Endothelial cell of umbilical vein (primary cell): ENCODE measurements around the gene USP34. TPM values are rescaled to one million over a fixed set of nuclear protein-coding genes. Genes with fewer than 3 reads are reported as not detected.
A peak's percentile ranks its signal among the peaks of the same experiment; 100 is the strongest.

ENCODE experiments used
- Bru-seq: library from RNA; stranded (reverse); fragments of 400-500 nt; gene quantifications from one replicate; lab custom pipeline; 2021; lab: Mats Ljungman, UMichigan
- BruChase-seq, 2 experiments: library from RNA; stranded (reverse); fragments of 400-500 nt; gene quantifications; one replicate each; lab custom pipeline; 2021; lab: Mats Ljungman, UMichigan
- BruUV-seq: library from RNA; stranded (reverse); fragments of 400-500 nt; replicated peaks from 2 replicates; lab custom pipeline; 2021; lab: Mats Ljungman, UMichigan
- CTCF ChIA-PET: fragments of 300-600, 350-600 bp; sonication (Branson Sonifier 250); formaldehyde crosslinking; loops from one replicate; lab custom pipeline; 2021; ENCODE audit warnings: antibody characterized with exemption, inconsistent platforms; lab: Charles Lee
- POLR2A ChIA-PET: fragments of 300-600, 350-600 bp; sonication (Branson Sonifier 250); formaldehyde crosslinking; loops from one replicate; lab custom pipeline; 2021; ENCODE audit warnings: antibody characterized with exemption, inconsistent platforms; lab: Charles Lee
- DNase-seq: peaks from one replicate; pipeline ENCODE4 v3.0.0-alpha.2; 2011; ENCODE audit warnings: low read depth, low spot score
- FAIRE-seq: peaks from 2 replicates; lab custom pipeline; 2011; peaks lifted over from hg19 to GRCh38; lab: Jason Lieb, UNC
- H2AFZ ChIP-seq: 2 replicates; pipeline ENCODE4 v1.6.0; 2012; ENCODE audit warnings: low read depth, low read length, control low read depth, inconsistent platforms
- H3K27ac ChIP-seq: 2 replicates; pipeline ENCODE4 v1.5.1; 2011; ENCODE audit warnings: low read depth, mild to moderate bottlenecking, control low read depth, low read length, moderate library complexity; ENCODE audit not compliant: insufficient read depth
- H3K27me3 ChIP-seq, 2 experiments: 2 replicates each; pipeline versions ENCODE4 v1.6.0 to v1.6.1; 2011; ENCODE audit warnings: low read length in 2 of 2, mixed read lengths in 1 of 2; ENCODE audit not compliant: control insufficient read depth in 2 of 2, insufficient read depth in 2 of 2
- H3K36me3 ChIP-seq, 2 experiments: 2 replicates in 1 of 2; 3 replicates in 1 of 2; pipeline ENCODE4 v1.5.1; 2011; ENCODE audit warnings: low read length in 2 of 2, mild to moderate bottlenecking in 1 of 2, moderate library complexity in 1 of 2; ENCODE audit not compliant: control insufficient read depth in 2 of 2, insufficient read depth in 2 of 2; ENCODE audit errors: extremely low read depth in 1 of 2
- H3K4me1 ChIP-seq: 3 replicates; pipeline ENCODE4 v1.5.1; 2011; ENCODE audit warnings: mild to moderate bottlenecking, low read length; ENCODE audit not compliant: control insufficient read depth, insufficient read depth; ENCODE audit errors: extremely low read depth
- H3K4me2 ChIP-seq: 2 replicates; pipeline ENCODE4 v1.6.1; 2011; ENCODE audit warnings: low read length, control low read depth, mixed read lengths; ENCODE audit not compliant: insufficient read depth
- H3K4me3 ChIP-seq, 3 experiments: fragments of 200-600 bp in 1 of 3; sonication (generic), shearing (Covaris generic) in 1 of 3; replicated peaks in 1 of 3; 2 replicates each; pipeline ENCODE4 v1.5.1; 2011 to 2016; ENCODE audit warnings: control low read depth in 3 of 3, low read length in 3 of 3, mild to moderate bottlenecking in 2 of 3, inconsistent platforms in 1 of 3, low read depth in 1 of 3, moderate library complexity in 1 of 3; ENCODE audit not compliant: insufficient read depth in 1 of 3
- H3K79me2 ChIP-seq: 2 replicates; pipeline ENCODE4 v1.6.0; 2012; ENCODE audit warnings: low read length, inconsistent platforms; ENCODE audit not compliant: control insufficient read depth, insufficient read depth
- H3K9ac ChIP-seq: replicated peaks from 2 replicates; pipeline ENCODE3; 2011; ENCODE audit warnings: low read length, control low read depth; ENCODE audit not compliant: insufficient read depth; ENCODE audit errors: extremely low read depth
- H3K9me1 ChIP-seq: replicated peaks from 3 replicates; pipeline ENCODE4 v1.6.0; 2011; ENCODE audit warnings: mild to moderate bottlenecking, low read length; ENCODE audit not compliant: control insufficient read depth, insufficient read depth; ENCODE audit errors: extremely low read depth
- H3K9me3 ChIP-seq: replicated peaks from 2 replicates; pipeline ENCODE4 v1.5.1; 2012; ENCODE audit warnings: low read length, inconsistent platforms; ENCODE audit not compliant: control insufficient read depth, insufficient read depth
- H4K20me1 ChIP-seq: replicated peaks from 2 replicates; pipeline ENCODE3; 2011; ENCODE audit warnings: mild to moderate bottlenecking, low read length; ENCODE audit not compliant: control insufficient read depth, insufficient read depth; ENCODE audit errors: extremely low read depth
- EZH2 ChIP-seq: IDR thresholded peaks from 2 replicates; pipeline ENCODE4 v1.6.1; 2012; ENCODE audit warnings: borderline replicate concordance, low read depth, mild to moderate bottlenecking, moderate library complexity, low read length, inconsistent platforms; ENCODE audit not compliant: severe bottlenecking
- FOS ChIP-seq: IDR thresholded peaks from 2 replicates; pipeline ENCODE4 v1.6.1; 2011; ENCODE audit warnings: mild to moderate bottlenecking, low read length, moderate library complexity, borderline replicate concordance; ENCODE audit not compliant: insufficient read depth
- GATA2 ChIP-seq: IDR thresholded peaks from 2 replicates; pipeline ENCODE4 v1.7.0; 2011; ENCODE audit warnings: low read depth, mild to moderate bottlenecking, moderate library complexity, mixed read lengths, low read length; ENCODE audit not compliant: insufficient read length, insufficient read depth
- JUN ChIP-seq: IDR thresholded peaks from 2 replicates; pipeline ENCODE4 v1.6.1; 2011; ENCODE audit warnings: borderline replicate concordance, low read depth; ENCODE audit not compliant: insufficient read length, insufficient read depth
- MYC ChIP-seq: IDR thresholded peaks from one replicate; pipeline ENCODE4 v1.6.1; 2011; ENCODE audit warnings: mild to moderate bottlenecking, low read depth, low read length
- POLR2A ChIP-seq: IDR thresholded peaks from 2 replicates; pipeline ENCODE4 v1.6.1; 2012; ENCODE audit warnings: low read depth, mild to moderate bottlenecking, control low read depth, low read length
- POLR2AphosphoS5 ChIP-seq: IDR thresholded peaks from 2 replicates; pipeline ENCODE4 v1.6.1; 2012; ENCODE audit warnings: low read depth, mild to moderate bottlenecking, control low read depth, low read length, moderate library complexity; ENCODE audit not compliant: insufficient read depth
- dilution Hi-C: fragments of 300-500 bp; cut with MboI; formaldehyde crosslinking; loops from one replicate; pipeline ENCODE4 v1.15.0; 2019; ENCODE audit warnings: low sequenced_read_pairs; ENCODE audit not compliant: extremely low pct_ligation_motif_present
- intact Hi-C: fragments of 100-400 bp; cut with micrococcal nuclease; formaldehyde crosslinking; loops from one replicate; pipeline ENCODE4 v1.10.0; 2022
- long read RNA-seq: library from polyadenylated mRNA; stranded (forward); transcript quantifications from one replicate; pipeline ENCODE4 v2.0.0, GENCODE V29; 2021
- polyA minus RNA-seq, 3 experiments: library from RNA; depleted of rRNA, polyadenylated mRNA; stranded (reverse); fragments of >200 nt; gene quantifications; 1 replicate in 1 of 3; 2 replicates in 2 of 3; pipeline ENCODE4 v1.2.3, GENCODE V29; 2011
- polyA plus RNA-seq, 4 experiments: library from polyadenylated mRNA; depleted of rRNA in 3 of 4; stranded (reverse) in 3 of 4; unstranded in 1 of 4; fragments of >200 nt; gene quantifications; 2 replicates each; pipeline versions ENCODE4 v1.2.1 to v1.2.3, GENCODE V29; 2011 to 2012; ENCODE audit warnings: missing spikeins in 1 of 4
- total RNA-seq: library from RNA; stranded (reverse); gene quantifications from 2 replicates; pipeline ENCODE4 v1.2.3, GENCODE V29; 2021
- TF ChIP-seq, protein P1 (sequence below), 2 donors: IDR thresholded peaks; 1 replicate in 1 of 2; 2 replicates in 1 of 2; pipeline ENCODE4 v1.5.1; 2011; ENCODE audit warnings: low read length in 2 of 2, mild to moderate bottlenecking in 2 of 2, moderate library complexity in 2 of 2, control low read depth in 1 of 2, inconsistent platforms in 1 of 2, low read depth in 1 of 2; ENCODE audit not compliant: insufficient read depth in 1 of 2; ENCODE audit errors: extremely low read depth in 1 of 2
- TF ChIP-seq, protein P2 (sequence below): IDR thresholded peaks from 2 replicates; pipeline ENCODE4 v1.6.1; 2011; ENCODE audit not compliant: insufficient read depth, insufficient read length

Gene USP34, protein sequence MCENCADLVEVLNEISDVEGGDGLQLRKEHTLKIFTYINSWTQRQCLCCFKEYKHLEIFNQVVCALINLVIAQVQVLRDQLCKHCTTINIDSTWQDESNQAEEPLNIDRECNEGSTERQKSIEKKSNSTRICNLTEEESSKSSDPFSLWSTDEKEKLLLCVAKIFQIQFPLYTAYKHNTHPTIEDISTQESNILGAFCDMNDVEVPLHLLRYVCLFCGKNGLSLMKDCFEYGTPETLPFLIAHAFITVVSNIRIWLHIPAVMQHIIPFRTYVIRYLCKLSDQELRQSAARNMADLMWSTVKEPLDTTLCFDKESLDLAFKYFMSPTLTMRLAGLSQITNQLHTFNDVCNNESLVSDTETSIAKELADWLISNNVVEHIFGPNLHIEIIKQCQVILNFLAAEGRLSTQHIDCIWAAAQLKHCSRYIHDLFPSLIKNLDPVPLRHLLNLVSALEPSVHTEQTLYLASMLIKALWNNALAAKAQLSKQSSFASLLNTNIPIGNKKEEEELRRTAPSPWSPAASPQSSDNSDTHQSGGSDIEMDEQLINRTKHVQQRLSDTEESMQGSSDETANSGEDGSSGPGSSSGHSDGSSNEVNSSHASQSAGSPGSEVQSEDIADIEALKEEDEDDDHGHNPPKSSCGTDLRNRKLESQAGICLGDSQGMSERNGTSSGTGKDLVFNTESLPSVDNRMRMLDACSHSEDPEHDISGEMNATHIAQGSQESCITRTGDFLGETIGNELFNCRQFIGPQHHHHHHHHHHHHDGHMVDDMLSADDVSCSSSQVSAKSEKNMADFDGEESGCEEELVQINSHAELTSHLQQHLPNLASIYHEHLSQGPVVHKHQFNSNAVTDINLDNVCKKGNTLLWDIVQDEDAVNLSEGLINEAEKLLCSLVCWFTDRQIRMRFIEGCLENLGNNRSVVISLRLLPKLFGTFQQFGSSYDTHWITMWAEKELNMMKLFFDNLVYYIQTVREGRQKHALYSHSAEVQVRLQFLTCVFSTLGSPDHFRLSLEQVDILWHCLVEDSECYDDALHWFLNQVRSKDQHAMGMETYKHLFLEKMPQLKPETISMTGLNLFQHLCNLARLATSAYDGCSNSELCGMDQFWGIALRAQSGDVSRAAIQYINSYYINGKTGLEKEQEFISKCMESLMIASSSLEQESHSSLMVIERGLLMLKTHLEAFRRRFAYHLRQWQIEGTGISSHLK (N-terminal part only)
- total RNA-seq (96.9 and 98.3 TPM in 2 replicates), polyA plus RNA-seq (45.7 and 46.3 TPM in 2 replicates), polyA minus RNA-seq (168 and 201 TPM in 2 replicates), Bru-seq, nascent RNA (percentile 93 among the genes with signal in this experiment), BruChase-seq, experiment 1, labeled RNA remaining after a 6-hour chase (percentile 90 among the genes with signal in this experiment), BruChase-seq, experiment 2, labeled RNA remaining after a 2-hour chase (percentile 94 among the genes with signal in this experiment)
- 39.1 and 39.8 TPM in 2 replicates for polyA plus RNA-seq (2011; cell fraction: cytosol; rRNA removed)
- 115 and 154 TPM in 2 replicates for polyA plus RNA-seq (2011; cell fraction: nucleus; rRNA removed)
- polyA plus RNA-seq (2012): 57.8 and 68.3 TPM in 2 replicates
- 52.8 TPM for polyA minus RNA-seq (2011; cell fraction: cytosol; rRNA and poly(A)+ RNA removed)
- 274 and 420 TPM in 2 replicates for polyA minus RNA-seq (2011; cell fraction: nucleus; rRNA and poly(A)+ RNA removed)
- long read RNA-seq, partial matches to known transcripts: 14 of 20 reads
- long read RNA-seq, other reads (novel, unspliced or antisense): 5 of 20 reads

DNA sequence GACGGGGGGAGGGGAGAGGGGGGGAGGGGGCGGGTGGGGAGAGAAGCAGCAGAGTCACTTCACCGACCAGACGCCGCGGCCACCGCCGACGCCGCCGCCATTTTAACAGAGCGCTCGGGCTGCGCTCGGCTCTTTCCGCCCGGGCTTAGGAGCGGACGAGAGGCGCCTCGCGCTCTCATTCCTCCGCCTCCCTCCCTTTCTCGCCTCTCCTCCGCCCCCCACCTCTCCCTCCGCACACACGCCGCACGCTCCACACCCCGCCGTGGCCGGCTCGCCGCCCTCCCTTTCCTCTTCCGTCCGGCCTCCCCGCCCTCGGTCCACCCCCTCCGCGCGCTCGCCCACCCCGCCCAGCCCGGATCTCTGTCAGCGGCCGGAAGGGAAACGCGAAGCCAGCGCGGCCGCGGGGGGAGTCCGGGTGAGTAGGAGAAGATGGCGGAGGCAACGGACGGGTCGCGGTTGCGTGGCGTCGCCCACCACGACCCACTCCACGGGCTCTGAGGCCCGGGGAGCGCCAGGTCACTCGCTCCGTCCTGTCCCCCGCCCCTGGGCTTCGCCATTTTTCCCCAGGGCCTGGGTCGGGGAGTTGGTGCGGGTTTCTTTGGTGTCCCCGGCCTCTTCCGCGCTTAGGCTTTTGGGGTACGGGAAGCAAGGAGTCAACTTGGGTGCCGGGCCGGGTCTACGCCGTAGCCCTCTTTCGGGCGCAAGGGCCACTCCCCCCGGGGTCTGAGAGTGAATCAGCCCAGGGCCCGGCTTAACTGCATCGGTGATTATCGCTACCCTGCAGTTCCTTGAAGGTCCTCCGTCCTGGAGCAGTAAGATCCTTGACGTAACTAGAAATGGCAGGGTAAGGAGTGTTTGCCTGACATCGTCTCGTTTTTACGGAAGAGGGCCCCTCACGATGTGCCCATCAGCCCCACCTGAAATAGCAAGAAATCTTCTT is at the start of gene USP34:
USP34 (minus strand) TSS at position 123 of the 940 bp plus-strand sequence. CDS start 395 bp downstream, outside the sequence.
- ChIA-PET CTCF (interaction anchor here (1.6 kb wide), 1 partner anchor 45 kb away, joined by 4 read pairs; no protein-coding TSS in a partner anchor), POLR2A (interaction anchor here (0.7 kb wide), 1 partner anchor 60 kb away, joined by 4 read pairs; no protein-coding TSS in a partner anchor)
- Histone ChIP-seq H3K4me3 (peak within 1 kb of the TSS; percentile 73 to 98 (median 94)), H3K9me3 (no peaks in the 10 kb centered on the region), H3K9me1 (no peaks in the 10 kb centered on the region), H3K27me3 (no peaks in the 10 kb centered on the region), H2AFZ (peak within 1 kb of the TSS; percentile 91), H3K79me2 (peaks cover 46% of the 10 kb centered on the region), H3K4me1 (peaks cover 12% of the 10 kb centered on the region), H3K27ac (peak within 1 kb of the TSS; percentile 96), H3K4me2 (peak within 1 kb of the TSS; percentile 95), H3K9ac (peak within 1 kb of the TSS; percentile 99), H4K20me1 (no peaks in the 10 kb centered on the region), H3K36me3 (peaks cover 0 to 3% of the 10 kb centered on the region in 2 experiments)
- BruUV-seq: TSS peak; percentile 77
- no peak for TF ChIP-seq JUN
- TF ChIP-seq POLR2A: peak; percentile 89
- no peak for TF ChIP-seq GATA2
- no peak for TF ChIP-seq FOS
- TF ChIP-seq, protein P1, sequence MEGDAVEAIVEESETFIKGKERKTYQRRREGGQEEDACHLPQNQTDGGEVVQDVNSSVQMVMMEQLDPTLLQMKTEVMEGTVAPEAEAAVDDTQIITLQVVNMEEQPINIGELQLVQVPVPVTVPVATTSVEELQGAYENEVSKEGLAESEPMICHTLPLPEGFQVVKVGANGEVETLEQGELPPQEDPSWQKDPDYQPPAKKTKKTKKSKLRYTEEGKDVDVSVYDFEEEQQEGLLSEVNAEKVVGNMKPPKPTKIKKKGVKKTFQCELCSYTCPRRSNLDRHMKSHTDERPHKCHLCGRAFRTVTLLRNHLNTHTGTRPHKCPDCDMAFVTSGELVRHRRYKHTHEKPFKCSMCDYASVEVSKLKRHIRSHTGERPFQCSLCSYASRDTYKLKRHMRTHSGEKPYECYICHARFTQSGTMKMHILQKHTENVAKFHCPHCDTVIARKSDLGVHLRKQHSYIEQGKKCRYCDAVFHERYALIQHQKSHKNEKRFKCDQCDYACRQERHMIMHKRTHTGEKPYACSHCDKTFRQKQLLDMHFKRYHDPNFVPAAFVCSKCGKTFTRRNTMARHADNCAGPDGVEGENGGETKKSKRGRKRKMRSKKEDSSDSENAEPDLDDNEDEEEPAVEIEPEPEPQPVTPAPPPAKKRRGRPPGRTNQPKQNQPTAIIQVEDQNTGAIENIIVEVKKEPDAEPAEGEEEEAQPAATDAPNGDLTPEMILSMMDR (IDR thresholded peaks at IDR 0.05; ENCODE audit: extremely low read depth in 1 of 2, insufficient read depth in 1 of 2, low read depth in 1 of 2, low read length in 2 of 2): no peak
- TF ChIP-seq EZH2: no peak
- TF ChIP-seq POLR2AphosphoS5: peak; percentile 95
- TF ChIP-seq, protein P2, sequence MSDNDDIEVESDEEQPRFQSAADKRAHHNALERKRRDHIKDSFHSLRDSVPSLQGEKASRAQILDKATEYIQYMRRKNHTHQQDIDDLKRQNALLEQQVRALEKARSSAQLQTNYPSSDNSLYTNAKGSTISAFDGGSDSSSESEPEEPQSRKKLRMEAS: peak; percentile 60
- peak; percentile 8 for TF ChIP-seq MYC
- DNase-seq (peak; percentile 96), FAIRE-seq (peak; percentile 71)
- intact Hi-C loops (loop anchor here (1.0 to 2.0 kb wide), 4 partner anchors 11 to 294 kb away; partner anchors contain the start of gene XPO1), dilution Hi-C loops (no loop called here)
